ENCODE data around the gene GABRB2.

GRCh38 chr5:161305601-161306000 lies 240.9 kb downstream of the GABRB2 start:
- TF ChIP-seq EP300 (IDR thresholded peaks at IDR 0.05; ENCODE audit: borderline replicate concordance) (no peak), TAF1 (IDR thresholded peaks at IDR 0.05; ENCODE audit: low read depth) (no peak), YY1 (IDR thresholded peaks at IDR 0.05; ENCODE audit: low read depth) (no peak)
